NCI-H2107 treated with DMSO at 0.1 percent for 48 hours (cell line): ENCODE measurements around the gene HJURP.
A peak's percentile ranks its signal among the peaks of the same experiment; 100 is the strongest.

Experiments
- DNase-seq: peaks from one replicate; lab custom pipeline; 2025; ENCODE audit not compliant: unreplicated experiment; lab: John Stamatoyannopoulos, UW

Gene HJURP

GRCh38 chr2:233849607-233850271 is 4.6 kb downstream of the HJURP start:
- no peak for DNase-seq

- DNase-seq = no peak
These were observed 6.1 kb downstream of the HJURP start for GRCh38 chr2:233848276-233848675.

- DNase-seq = no peak
These were observed 7.0 kb downstream of the HJURP start for GRCh38 chr2:233847248-233847898.

- no peak for DNase-seq
These were observed 7.7 kb downstream of the HJURP start for GRCh38 chr2:233846387-233847247.

- DNase-seq = no peak
These were observed 8.9 kb downstream of the HJURP start for GRCh38 chr2:233845301-233846060.

- no peak for DNase-seq
These were observed 9.5 kb downstream of the HJURP start for GRCh38 chr2:233844836-233845235.

- DNase-seq = no peak
These were observed 10.1 kb downstream of the HJURP start for GRCh38 chr2:233844064-233844807.

- DNase-seq = no peak
These were observed 13.2 kb downstream of the HJURP start for GRCh38 chr2:233841183-233841582.

- DNase-seq = no peak
These were observed 13.8 kb downstream of the HJURP start for GRCh38 chr2:233840520-233840919.

- no peak for DNase-seq
These were observed 14.9 kb downstream of the HJURP start for GRCh38 chr2:233839447-233839820.

GRCh38 chr2:233838726-233839446 is 15.4 kb downstream of the HJURP start:
- no peak for DNase-seq

GRCh38 chr2:233838251-233838650 is 16.1 kb downstream of the HJURP start:
- DNase-seq = no peak

GRCh38 chr2:233837694-233838229 is 16.6 kb downstream of the HJURP start:
- no peak for DNase-seq

- DNase-seq = no peak
These were observed 18.0 kb downstream of the HJURP start for GRCh38 chr2:233836359-233836758.

GRCh38 chr2:233835230-233836186 is 18.8 kb downstream of the HJURP start:
- DNase-seq = no peak

- DNase-seq = no peak
These were observed 21.0 kb downstream of the HJURP start for GRCh38 chr2:233833345-233833744.

GRCh38 chr2:233832869-233833311 is 21.4 kb downstream of the HJURP start:
- DNase-seq = peak; percentile 26

- DNase-seq = no peak
These were observed 21.9 kb downstream of the HJURP start for GRCh38 chr2:233832414-233832813.
